UCSD-AML1 (cell line): ENCODE results near the gene TRPM6.

Source experiments
- DNase-seq: peaks from one replicate; lab custom pipeline; 2025; ENCODE audit not compliant: unreplicated experiment; lab: John Stamatoyannopoulos, UW

The TRPM6 gene

GRCh38 chr9:74726581-74726980, 161.1 kb downstream of the TRPM6 start:
- no peak for DNase-seq

- no peak for DNase-seq
These were observed 163.4 kb downstream of the TRPM6 start for GRCh38 chr9:74724317-74724716.

GRCh38 chr9:74721696-74722660, 165.7 kb downstream of the TRPM6 start:
- no peak for DNase-seq

GRCh38 chr9:74719306-74719705, 168.4 kb downstream of the TRPM6 start:
- DNase-seq: no peak

GRCh38 chr9:74718709-74719108, 169.0 kb downstream of the TRPM6 start:
- DNase-seq: no peak

- DNase-seq: no peak
These were observed 176.4 kb downstream of the TRPM6 start for GRCh38 chr9:74711341-74711740.

- DNase-seq: no peak
These were observed 190.2 kb downstream of the TRPM6 start for GRCh38 chr9:74697535-74697934.

- DNase-seq: no peak
These were observed 191.2 kb downstream of the TRPM6 start for GRCh38 chr9:74696520-74696919.

GRCh38 chr9:74691058-74691457, 196.7 kb downstream of the TRPM6 start:
- DNase-seq: no peak

GRCh38 chr9:74683322-74683721, 204.4 kb downstream of the TRPM6 start:
- DNase-seq: no peak

- no peak for DNase-seq
These were observed 205.8 kb downstream of the TRPM6 start for GRCh38 chr9:74681906-74682305.

GRCh38 chr9:74674077-74674476, 213.6 kb downstream of the TRPM6 start:
- no peak for DNase-seq
